GM21528 (cell line): ENCODE data around the gene KRT6B.
"Not testable (repeated sequence)": the region's sequence is repeated elsewhere in the genome, so short reads cannot be mapped to it uniquely, and the experiment has no call there.

Experiments used
- ATAC-seq: cut with Tn5 transposase; IDR thresholded peaks from one replicate; pipeline ENCODE4 v1.9.1; 2021; ENCODE audit warnings: mild to moderate bottlenecking, moderate library complexity; ENCODE audit not compliant: unreplicated experiment, low FRiP score

Gene KRT6B

GRCh38 chr12:52452101-52452500 lies at the start of gene KRT6B:
Gene KRT6B (minus strand): TSS chr12:52452146. CDS start chr12:52452078, 68 bp downstream.
- no peak for ATAC-seq

- no peak for ATAC-seq
Observed at GRCh38 chr12:52501490-52501889, 49.5 kb upstream of the KRT6B start.

DNA sequence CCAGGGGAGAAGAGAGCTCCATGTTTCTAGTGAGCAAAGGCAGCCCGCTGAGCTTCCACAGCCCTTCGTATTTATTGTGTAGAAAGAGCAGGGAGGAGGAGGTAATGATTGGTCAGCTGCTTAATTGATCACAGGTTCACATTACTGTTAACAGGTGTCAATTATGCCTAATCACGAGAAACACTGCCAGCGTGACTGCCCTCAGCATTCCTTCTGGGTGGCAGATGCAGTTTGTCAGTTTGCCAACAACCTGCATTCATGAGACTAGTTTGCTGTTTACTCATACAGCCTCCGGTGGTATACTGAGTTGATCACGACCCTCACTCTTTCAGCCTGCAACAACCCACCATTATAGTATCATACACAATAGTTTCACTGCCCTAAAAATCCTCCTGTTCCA lies 48.6 kb upstream of the KRT6B start:
- not testable (repeated sequence) for ATAC-seq

DNA sequence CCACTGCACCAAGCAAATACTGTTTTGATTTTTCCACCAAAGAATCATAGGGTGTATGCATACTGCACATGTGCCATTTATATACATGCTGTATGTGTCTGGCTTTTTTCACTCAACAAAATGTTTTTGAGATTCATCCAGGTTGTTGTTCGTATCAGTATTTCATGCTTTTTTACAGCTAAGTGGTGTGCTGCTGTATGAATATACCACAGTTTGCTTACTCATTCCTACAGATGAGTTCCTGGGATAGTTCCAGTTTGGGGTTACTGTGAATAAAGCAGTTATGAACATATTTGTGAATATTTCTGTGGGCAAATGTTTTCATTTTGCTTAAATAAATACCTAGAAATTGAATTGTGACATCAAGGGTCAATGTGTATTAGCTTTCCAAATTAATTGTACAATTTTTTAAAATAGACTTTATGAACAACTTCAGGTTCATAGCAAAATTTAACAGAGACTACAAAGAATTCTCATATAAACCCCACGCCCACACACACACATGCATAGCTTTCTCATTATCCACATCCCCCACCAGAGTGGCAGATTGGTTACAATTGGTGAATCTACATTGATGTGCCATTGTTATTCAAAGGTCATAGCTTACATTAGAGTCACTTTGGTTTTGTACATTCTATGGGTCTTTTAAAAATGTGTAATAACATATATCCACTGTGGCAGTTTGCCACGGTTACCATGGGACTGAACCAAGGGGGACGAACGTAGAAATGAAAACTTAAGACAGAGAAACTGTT lies 48.0 kb upstream of the KRT6B start:
- no peak for ATAC-seq

- no peak for ATAC-seq
Observed at GRCh38 chr12:52498946-52499345, 47.0 kb upstream of the KRT6B start.

DNA sequence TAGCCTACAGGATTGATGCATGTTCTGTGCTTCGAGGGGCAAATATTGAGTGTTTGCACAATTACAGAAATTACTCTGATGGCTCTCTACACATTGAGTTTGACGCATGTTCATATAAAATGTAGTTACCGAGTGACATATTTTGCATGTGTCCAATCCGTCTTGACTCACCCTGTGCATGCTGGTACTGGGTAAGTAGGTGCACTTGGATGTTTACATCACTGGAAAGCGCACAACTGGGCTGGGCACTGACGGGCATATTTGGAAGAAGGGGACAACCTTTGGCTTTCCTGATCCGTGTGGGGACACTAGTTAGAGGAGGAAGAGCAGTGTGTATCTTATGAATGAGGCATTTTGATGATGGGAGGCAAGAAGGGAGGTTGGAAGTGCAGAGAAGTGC lies 46.0 kb upstream of the KRT6B start:
- no peak for ATAC-seq

GRCh38 chr12:52496590-52497071 lies 44.7 kb upstream of the KRT6B start:
- ATAC-seq: no peak

- ATAC-seq: no peak
Observed at GRCh38 chr12:52496054-52496453, 44.1 kb upstream of the KRT6B start.

DNA sequence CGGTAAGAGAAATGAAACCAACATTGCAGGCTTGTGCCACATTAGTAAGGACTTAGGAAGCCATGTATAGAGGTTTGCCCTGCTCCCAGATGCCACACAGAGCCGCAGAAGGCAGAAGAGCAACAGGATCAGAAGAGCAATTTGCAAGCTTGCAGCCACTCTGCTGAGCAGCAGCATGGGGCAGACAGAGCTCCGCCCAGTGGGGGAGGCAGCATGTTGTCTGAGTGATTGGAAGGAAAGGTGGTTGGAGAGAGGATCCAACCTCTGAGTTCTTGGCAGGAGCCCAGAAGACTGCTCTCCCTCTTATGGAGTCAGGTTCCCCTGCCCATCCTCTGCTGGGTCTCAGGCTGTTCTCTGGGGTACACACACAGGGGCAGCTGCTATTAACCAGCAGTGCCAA lies 43.4 kb upstream of the KRT6B start:
- no peak for ATAC-seq

- ATAC-seq: no peak
Observed at GRCh38 chr12:52494518-52494917, 42.6 kb upstream of the KRT6B start.

DNA sequence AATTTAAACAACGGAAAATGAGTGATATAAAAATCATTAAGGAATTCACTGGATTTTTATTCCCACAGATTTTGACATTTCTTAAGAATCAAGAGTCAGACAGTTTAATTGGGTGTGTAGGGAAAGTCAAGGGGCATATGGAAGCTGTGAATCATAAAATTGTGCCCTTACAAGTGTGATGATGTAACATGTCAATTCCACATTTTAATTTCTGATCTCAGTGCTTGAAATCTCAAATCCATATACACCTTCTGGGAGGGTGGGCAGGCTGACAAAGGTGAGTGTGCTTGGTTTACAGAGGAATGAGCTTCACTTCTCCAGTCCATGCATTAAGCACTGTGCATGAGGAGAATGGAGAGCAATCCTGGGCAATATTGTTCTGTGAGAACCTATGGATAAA lies 42.2 kb upstream of the KRT6B start:
- no peak for ATAC-seq

DNA sequence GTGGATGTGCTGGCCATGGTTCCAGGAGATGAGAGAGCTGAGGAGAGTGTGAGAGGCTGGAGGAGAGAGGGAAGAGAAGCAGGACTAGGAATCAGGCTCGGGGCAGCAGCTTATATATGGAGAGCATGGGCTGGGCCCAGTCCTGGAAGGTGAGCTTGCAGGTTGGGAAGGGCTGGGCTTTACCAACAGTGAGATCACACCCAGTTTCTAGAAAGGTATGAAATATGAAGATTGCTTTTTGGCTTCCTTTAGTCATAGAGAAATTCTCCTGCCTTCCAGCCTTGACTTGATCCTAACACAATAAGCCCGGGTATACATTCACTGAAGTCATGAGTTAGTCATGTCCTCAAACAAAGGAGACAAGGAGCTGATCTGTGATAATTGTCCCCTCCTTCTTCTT lies 41.2 kb upstream of the KRT6B start, which contains the start of gene KRT6A:
KRT6A (minus strand) TSS at position 86 of the 400 bp plus-strand sequence; CDS start at position 17, 69 bp downstream.
- no peak for ATAC-seq

GRCh38 chr12:52492405-52492804 lies 40.5 kb upstream of the KRT6B start:
- ATAC-seq: not testable (repeated sequence)

- not testable (repeated sequence) for ATAC-seq
Observed at GRCh38 chr12:52491495-52491894, 39.5 kb upstream of the KRT6B start.

DNA sequence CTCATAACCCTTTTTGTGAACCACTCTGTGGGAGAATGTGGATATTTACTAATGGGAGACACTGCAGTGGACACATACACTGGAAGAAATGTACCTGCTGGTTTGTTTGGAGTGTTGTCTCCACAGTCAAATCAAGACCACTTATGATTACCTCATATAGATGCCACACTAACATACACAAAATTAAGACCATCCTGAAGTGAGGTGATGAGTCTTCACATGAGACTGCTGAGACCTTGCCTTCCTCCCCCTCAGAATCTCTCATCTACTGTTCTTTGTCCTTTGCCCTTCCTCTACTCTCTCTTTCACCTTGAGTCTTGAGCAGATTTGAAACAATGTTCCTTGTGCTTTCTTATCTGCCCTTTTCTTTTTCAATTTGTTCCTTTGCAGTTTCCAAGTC lies 36.8 kb upstream of the KRT6B start:
- ATAC-seq: no peak

- not testable (repeated sequence) for ATAC-seq
Observed at GRCh38 chr12:52487744-52488443, 35.9 kb upstream of the KRT6B start.

- no peak for ATAC-seq
Observed at GRCh38 chr12:52487211-52487610, 35.3 kb upstream of the KRT6B start.

- ATAC-seq: no peak
Observed at GRCh38 chr12:52486166-52487105, 34.5 kb upstream of the KRT6B start.

DNA sequence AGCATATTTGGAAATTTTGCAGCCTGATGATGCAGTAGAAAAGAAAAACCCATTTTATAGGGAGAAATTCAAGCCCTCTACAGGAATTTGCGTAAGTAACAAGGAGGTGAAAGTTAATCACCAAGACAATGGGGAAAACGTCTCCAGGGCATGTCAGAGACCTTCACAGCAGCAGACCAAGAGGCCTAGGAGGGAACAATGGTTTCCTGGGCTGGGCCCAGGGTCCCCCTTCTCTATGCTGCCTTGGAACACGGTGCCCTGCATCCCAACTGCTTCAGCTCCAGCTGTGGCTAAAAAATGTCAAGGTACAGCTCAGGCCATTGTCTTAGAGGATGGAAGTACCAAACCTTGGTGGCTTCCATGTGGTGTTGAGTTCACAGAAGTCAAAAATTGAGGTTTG lies 28.1 kb upstream of the KRT6B start:
- ATAC-seq: no peak

DNA sequence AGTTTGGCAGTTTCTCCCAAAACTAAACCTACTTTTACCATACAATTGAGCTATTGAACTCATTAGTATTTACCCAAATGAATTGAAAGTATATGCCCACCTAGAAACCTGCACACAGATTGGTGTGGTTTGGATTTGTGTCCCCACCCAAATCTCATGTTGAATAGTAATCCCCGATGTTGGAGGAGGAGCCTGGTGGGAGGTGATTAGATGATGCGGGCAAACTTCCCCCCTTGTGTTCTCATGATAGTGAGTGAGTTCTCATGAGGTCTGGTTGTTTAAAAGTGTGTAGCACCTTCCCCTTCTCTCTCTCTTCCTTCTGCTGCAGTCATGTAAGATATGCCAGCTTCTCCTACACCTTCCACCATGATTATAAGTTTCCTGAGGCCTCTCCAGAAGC lies 25.7 kb upstream of the KRT6B start:
- ATAC-seq: no peak

GRCh38 chr12:52474212-52474611 lies 22.3 kb upstream of the KRT6B start:
- no peak for ATAC-seq
